CD4-positive, alpha-beta T cell treated with Interleukin-17A for 4 hours (primary cell): ENCODE results near the gene KCNT2.
"Not testable (repeated sequence)": the region's sequence is repeated elsewhere in the genome, so short reads cannot be mapped to it uniquely, and the experiment has no call there.

Source experiments
- DNase-seq: peaks from one replicate; pipeline ENCODE4 v3.0.0-alpha.2; 2020; ENCODE audit warnings: mixed read lengths

The KCNT2 gene

GRCh38 chr1:196590012-196590708, 18.1 kb downstream of the KCNT2 start:
- no peak for DNase-seq

GRCh38 chr1:196584696-196585095, 23.5 kb downstream of the KCNT2 start:
- DNase-seq: no peak

GRCh38 chr1:196577386-196577785, 30.9 kb downstream of the KCNT2 start:
- no peak for DNase-seq

GRCh38 chr1:196573226-196573625, 35.0 kb downstream of the KCNT2 start:
- DNase-seq: no peak

- DNase-seq: no peak
Observed at GRCh38 chr1:196567238-196567637, 41.0 kb downstream of the KCNT2 start.

- no peak for DNase-seq
Observed at GRCh38 chr1:196563768-196564167, 44.5 kb downstream of the KCNT2 start.

- no peak for DNase-seq
Observed at GRCh38 chr1:196559314-196559713, 48.9 kb downstream of the KCNT2 start.

- no peak for DNase-seq
Observed at GRCh38 chr1:196558411-196558810, 49.8 kb downstream of the KCNT2 start.

- no peak for DNase-seq
Observed at GRCh38 chr1:196557797-196558196, 50.4 kb downstream of the KCNT2 start.

GRCh38 chr1:196550731-196551130, 57.5 kb downstream of the KCNT2 start:
- no peak for DNase-seq

- DNase-seq: no peak
Observed at GRCh38 chr1:196546272-196547111, 61.7 kb downstream of the KCNT2 start.

GRCh38 chr1:196545222-196545621, 63.0 kb downstream of the KCNT2 start:
- no peak for DNase-seq

- DNase-seq: no peak
Observed at GRCh38 chr1:196544617-196545016, 63.6 kb downstream of the KCNT2 start.

GRCh38 chr1:196543833-196544232, 64.4 kb downstream of the KCNT2 start:
- DNase-seq: no peak

GRCh38 chr1:196538473-196538872, 69.8 kb downstream of the KCNT2 start:
- no peak for DNase-seq

- no peak for DNase-seq
Observed at GRCh38 chr1:196535727-196536126, 72.5 kb downstream of the KCNT2 start.

GRCh38 chr1:196531737-196532524, 76.3 kb downstream of the KCNT2 start:
- DNase-seq: no peak

- DNase-seq: no peak
Observed at GRCh38 chr1:196527919-196528318, 80.3 kb downstream of the KCNT2 start.

- DNase-seq: not testable (repeated sequence)
Observed at GRCh38 chr1:196522574-196523345, 85.5 kb downstream of the KCNT2 start.

- DNase-seq: no peak
Observed at GRCh38 chr1:196517193-196517592, 91.0 kb downstream of the KCNT2 start.

- no peak for DNase-seq
Observed at GRCh38 chr1:196516373-196516772, 91.9 kb downstream of the KCNT2 start.

GRCh38 chr1:196515904-196516303, 92.3 kb downstream of the KCNT2 start:
- no peak for DNase-seq

GRCh38 chr1:196513821-196514220, 94.4 kb downstream of the KCNT2 start:
- DNase-seq: no peak
